ENCODE results near the gene VEGFA. TPM values are rescaled to one million over a fixed set of nuclear protein-coding genes. Genes with fewer than 3 reads are reported as not detected.

The VEGFA gene
- polyA plus RNA-seq, 4 donors, result 100 to 162 (median 126) TPM

GRCh38 chr6:43746613-43747102 is 23.4 kb upstream of the VEGFA start:
- no peaks in the 10 kb centered on the region for H3K36me3 ChIP-seq (ENCODE audit: control insufficient read depth in 3 of 3, insufficient read depth in 2 of 3, low read depth in 1 of 3, low read length in 3 of 3)
- no peak overlapping the region for H3K27ac ChIP-seq (ENCODE audit: low read depth in 1 of 3, low read length in 2 of 3)
- H3K9me3 ChIP-seq (ENCODE audit: control insufficient read depth in 2 of 2, insufficient read depth in 1 of 2, low read depth in 1 of 2, low read length in 1 of 2), result no peaks in the 10 kb centered on the region
- H3K4me3 ChIP-seq (ENCODE audit: low read depth in 1 of 3, low read length in 3 of 3), result no peak overlapping the region
- no peak for DNase-seq
- FAIRE-seq, result no peak
- WGBS, 3 donors, result 64 to 80% (median 75%) methylated on average over 13 of the region's 13 CpGs
- H3K27me3 ChIP-seq (ENCODE audit: control insufficient read depth in 3 of 3, insufficient read depth in 3 of 3, low read length in 3 of 3), result no peaks in the 10 kb centered on the region
- peaks cover 0 to 2% (median 0%) of the 10 kb centered on the region in 3 donors for H3K4me1 ChIP-seq (ENCODE audit: control insufficient read depth in 3 of 3, insufficient read depth in 2 of 3, low read depth in 1 of 3, low read length in 2 of 3)

GRCh38 chr6:43747784-43748183 is 22.2 kb upstream of the VEGFA start:
- no peak for DNase-seq
- no peaks in the 10 kb centered on the region for H3K36me3 ChIP-seq (ENCODE audit: control insufficient read depth in 3 of 3, insufficient read depth in 2 of 3, low read depth in 1 of 3, low read length in 3 of 3)
- no peak for FAIRE-seq

GRCh38 chr6:43748765-43749164 is 21.2 kb upstream of the VEGFA start:
- Histone ChIP-seq H3K4me3 (ENCODE audit: low read depth in 1 of 3, low read length in 3 of 3) (no peak overlapping the region), H3K36me3 (ENCODE audit: control insufficient read depth in 3 of 3, insufficient read depth in 2 of 3, low read depth in 1 of 3, low read length in 3 of 3) (no peaks in the 10 kb centered on the region), H3K4me1 (ENCODE audit: control insufficient read depth in 3 of 3, insufficient read depth in 2 of 3, low read depth in 1 of 3, low read length in 2 of 3) (no peaks in the 10 kb centered on the region), H3K27ac (ENCODE audit: low read depth in 1 of 3, low read length in 2 of 3) (no peak overlapping the region), H3K9me3 (ENCODE audit: control insufficient read depth in 2 of 2, insufficient read depth in 1 of 2, low read depth in 1 of 2, low read length in 1 of 2) (no peaks in the 10 kb centered on the region), H3K27me3 (ENCODE audit: control insufficient read depth in 3 of 3, insufficient read depth in 3 of 3, low read length in 3 of 3) (no peaks in the 10 kb centered on the region)
- 94 to 97% (median 95%) methylated on average over 2 of the region's 2 CpGs for WGBS, 3 donors
- DNase-seq, result no peak
- no peak for FAIRE-seq

More at GRCh38 chr6:43747784-43748183, 22.2 kb upstream of the VEGFA start:
- Histone ChIP-seq H3K4me3 (ENCODE audit: low read depth in 1 of 3, low read length in 3 of 3) (no peak overlapping the region), H3K27me3 (ENCODE audit: control insufficient read depth in 3 of 3, insufficient read depth in 3 of 3, low read length in 3 of 3) (no peaks in the 10 kb centered on the region), H3K9me3 (ENCODE audit: control insufficient read depth in 2 of 2, insufficient read depth in 1 of 2, low read depth in 1 of 2, low read length in 1 of 2) (no peaks in the 10 kb centered on the region), H3K27ac (ENCODE audit: low read depth in 1 of 3, low read length in 2 of 3) (no peak overlapping the region), H3K4me1 (ENCODE audit: control insufficient read depth in 3 of 3, insufficient read depth in 2 of 3, low read depth in 1 of 3, low read length in 2 of 3) (no peaks in the 10 kb centered on the region)
- WGBS, 3 donors, result 87 to 90% (median 89%) methylated on average over 4 of the region's 4 CpGs

GRCh38 chr6:43749461-43749860 is 20.6 kb upstream of the VEGFA start:
- Histone ChIP-seq H3K4me1 (ENCODE audit: control insufficient read depth in 3 of 3, insufficient read depth in 2 of 3, low read depth in 1 of 3, low read length in 2 of 3) (no peaks in the 10 kb centered on the region), H3K27ac (ENCODE audit: low read depth in 1 of 3, low read length in 2 of 3) (no peak overlapping the region), H3K36me3 (ENCODE audit: control insufficient read depth in 3 of 3, insufficient read depth in 2 of 3, low read depth in 1 of 3, low read length in 3 of 3) (no peaks in the 10 kb centered on the region), H3K4me3 (ENCODE audit: low read depth in 1 of 3, low read length in 3 of 3) (no peak overlapping the region), H3K27me3 (ENCODE audit: control insufficient read depth in 3 of 3, insufficient read depth in 3 of 3, low read length in 3 of 3) (no peaks in the 10 kb centered on the region), H3K9me3 (ENCODE audit: control insufficient read depth in 2 of 2, insufficient read depth in 1 of 2, low read depth in 1 of 2, low read length in 1 of 2) (no peaks in the 10 kb centered on the region)
- FAIRE-seq (no peak), DNase-seq (no peak)
- WGBS, 3 donors, result 61 to 84% (median 75%) methylated on average over 2 of the region's 2 CpGs

GRCh38 chr6:43750622-43751021 is 19.4 kb upstream of the VEGFA start:
- WGBS, 3 donors, result 82 to 88% (median 82%) methylated on average over 3 of the region's 3 CpGs
- Histone ChIP-seq H3K9me3 (ENCODE audit: control insufficient read depth in 2 of 2, insufficient read depth in 1 of 2, low read depth in 1 of 2, low read length in 1 of 2) (no peaks in the 10 kb centered on the region), H3K27ac (ENCODE audit: low read depth in 1 of 3, low read length in 2 of 3) (no peak overlapping the region), H3K27me3 (ENCODE audit: control insufficient read depth in 3 of 3, insufficient read depth in 3 of 3, low read length in 3 of 3) (no peaks in the 10 kb centered on the region), H3K4me1 (ENCODE audit: control insufficient read depth in 3 of 3, insufficient read depth in 2 of 3, low read depth in 1 of 3, low read length in 2 of 3) (no peaks in the 10 kb centered on the region), H3K4me3 (ENCODE audit: low read depth in 1 of 3, low read length in 3 of 3) (no peak overlapping the region), H3K36me3 (ENCODE audit: control insufficient read depth in 3 of 3, insufficient read depth in 2 of 3, low read depth in 1 of 3, low read length in 3 of 3) (no peaks in the 10 kb centered on the region)
- DNase-seq, result no peak
- FAIRE-seq, result no peak

GRCh38 chr6:43753570-43754183 is 16.3 kb upstream of the VEGFA start:
- Histone ChIP-seq H3K27ac (ENCODE audit: low read depth in 1 of 3, low read length in 2 of 3) (no peak overlapping the region), H3K9me3 (ENCODE audit: control insufficient read depth in 2 of 2, insufficient read depth in 1 of 2, low read depth in 1 of 2, low read length in 1 of 2) (no peaks in the 10 kb centered on the region), H3K36me3 (ENCODE audit: control insufficient read depth in 3 of 3, insufficient read depth in 2 of 3, low read depth in 1 of 3, low read length in 3 of 3) (no peaks in the 10 kb centered on the region), H3K4me1 (ENCODE audit: control insufficient read depth in 3 of 3, insufficient read depth in 2 of 3, low read depth in 1 of 3, low read length in 2 of 3) (no peaks in the 10 kb centered on the region), H3K27me3 (ENCODE audit: control insufficient read depth in 3 of 3, insufficient read depth in 3 of 3, low read length in 3 of 3) (no peaks in the 10 kb centered on the region), H3K4me3 (ENCODE audit: low read depth in 1 of 3, low read length in 3 of 3) (no peak overlapping the region)
- FAIRE-seq, result no peak
- no peak for DNase-seq
- WGBS, 3 donors, result 91 to 95% (median 92%) methylated on average over 3 of the region's 3 CpGs

- WGBS, 3 donors, result 42 to 63% (median 51%) methylated on average over 9 of the region's 9 CpGs
- H3K4me1 ChIP-seq (ENCODE audit: control insufficient read depth in 3 of 3, insufficient read depth in 2 of 3, low read depth in 1 of 3, low read length in 2 of 3), result peaks cover 0 to 11% (median 0%) of the 10 kb centered on the region in 3 donors
- no peak overlapping the region for H3K4me3 ChIP-seq (ENCODE audit: low read depth in 1 of 3, low read length in 3 of 3)
- H3K36me3 ChIP-seq (ENCODE audit: control insufficient read depth in 3 of 3, insufficient read depth in 2 of 3, low read depth in 1 of 3, low read length in 3 of 3), result no peaks in the 10 kb centered on the region
- H3K27ac ChIP-seq (ENCODE audit: low read depth in 1 of 3, low read length in 2 of 3), result no peak overlapping the region
- DNase-seq (no peak), FAIRE-seq (no peak)
- H3K27me3 ChIP-seq (ENCODE audit: control insufficient read depth in 3 of 3, insufficient read depth in 3 of 3, low read length in 3 of 3), result no peaks in the 10 kb centered on the region
- no peaks in the 10 kb centered on the region for H3K9me3 ChIP-seq (ENCODE audit: control insufficient read depth in 2 of 2, insufficient read depth in 1 of 2, low read depth in 1 of 2, low read length in 1 of 2)
Observed at GRCh38 chr6:43757966-43758616, 11.9 kb upstream of the VEGFA start.

GRCh38 chr6:43758617-43759050 is 11.4 kb upstream of the VEGFA start:
- no peak overlapping the region for H3K4me3 ChIP-seq (ENCODE audit: low read depth in 1 of 3, low read length in 3 of 3)
- H3K9me3 ChIP-seq (ENCODE audit: control insufficient read depth in 2 of 2, insufficient read depth in 1 of 2, low read depth in 1 of 2, low read length in 1 of 2), result no peaks in the 10 kb centered on the region
- peaks cover 0 to 16% (median 0%) of the 10 kb centered on the region in 3 donors for H3K4me1 ChIP-seq (ENCODE audit: control insufficient read depth in 3 of 3, insufficient read depth in 2 of 3, low read depth in 1 of 3, low read length in 2 of 3)
- H3K27me3 ChIP-seq (ENCODE audit: control insufficient read depth in 3 of 3, insufficient read depth in 3 of 3, low read length in 3 of 3), result no peaks in the 10 kb centered on the region
- DNase-seq, result no peak
- no peak for FAIRE-seq
- no peak overlapping the region for H3K27ac ChIP-seq (ENCODE audit: low read depth in 1 of 3, low read length in 2 of 3)
- H3K36me3 ChIP-seq (ENCODE audit: control insufficient read depth in 3 of 3, insufficient read depth in 2 of 3, low read depth in 1 of 3, low read length in 3 of 3), result no peaks in the 10 kb centered on the region
- 62 to 65% (median 64%) methylated on average over 9 of the region's 9 CpGs for WGBS, 3 donors

Measured in small intestine (tissue), 7 donors.